GM12878 (cell line): ENCODE results near the gene NOC2L. TPM values are rescaled to one million over a fixed set of nuclear protein-coding genes. Genes with fewer than 3 reads are reported as not detected.
A peak's percentile ranks its signal among the peaks of the same experiment; 100 is the strongest.

Experiments
- ATAC-seq: fragments of 200-7000 bp; cut with Tn5 transposase; 3 replicates; pipeline ENCODE4 v1.9.1; 2020; ENCODE audit warnings: mild to moderate bottlenecking, moderate library complexity
- BruUV-seq: library from RNA; stranded (reverse); fragments of 400-500 nt; replicated peaks from 2 replicates; lab custom pipeline; 2021; lab: Mats Ljungman, UMichigan
- CTCF ChIA-PET: fragments of 300-600 bp; sonication (Branson Sonifier 250); formaldehyde crosslinking; extraction: SDS; loops from one replicate; lab custom pipeline; 2021; ENCODE audit warnings: inconsistent platforms; lab: Yijun Ruan, JAX
- POLR2A ChIA-PET: fragments of 350-600 bp; formaldehyde crosslinking; extraction: SDS; loops from one replicate; lab custom pipeline; 2021; ENCODE audit warnings: inconsistent platforms; lab: Charles Lee
- RAD21 ChIA-PET: fragments of 300-600 bp; sonication (Branson Sonifier 250); formaldehyde crosslinking; loops from one replicate; lab custom pipeline; 2023; ENCODE audit warnings: antibody characterized with exemption; ENCODE audit not compliant: unreplicated experiment; lab: Charles Lee
- SMC1A ChIA-PET: fragments of 300-600 bp; sonication (Branson Sonifier 250); formaldehyde crosslinking; loops from one replicate; lab custom pipeline; 2023; ENCODE audit not compliant: unreplicated experiment, uncharacterized antibody; lab: Charles Lee
- DNase-seq: peaks from one replicate; pipeline ENCODE4 v3.0.0-alpha.2; 2011; ENCODE audit warnings: low read depth, low spot score
- FAIRE-seq: peaks from 3 replicates; lab custom pipeline; 2011; peaks lifted over from hg19 to GRCh38; lab: Jason Lieb, UNC
- H2AFZ ChIP-seq: 2 replicates; pipeline ENCODE4 v1.6.0; 2011; ENCODE audit warnings: low read depth, low read length, control low read depth; ENCODE audit not compliant: control insufficient read depth
- H3K27ac ChIP-seq: 2 replicates; pipeline ENCODE4 v1.5.1; 2011; ENCODE audit warnings: control low read depth; ENCODE audit not compliant: control insufficient read depth, insufficient read depth
- H3K27me3 ChIP-seq, 2 experiments: replicated peaks in 1 of 2; 2 replicates each; pipeline versions ENCODE4 v1.6.0 to v1.6.1; 2011; ENCODE audit warnings: low read length in 1 of 2; ENCODE audit not compliant: control insufficient read depth in 2 of 2, insufficient read depth in 2 of 2
- H3K36me3 ChIP-seq, 2 experiments: 2 replicates each; pipeline ENCODE4 v1.5.1; 2011; ENCODE audit warnings: low read length in 1 of 2; ENCODE audit not compliant: control insufficient read depth in 2 of 2, insufficient read depth in 2 of 2
- H3K4me1 ChIP-seq: 2 replicates; pipeline ENCODE4 v1.6.1; 2011; ENCODE audit warnings: mild to moderate bottlenecking, low read length, moderate library complexity, mixed read lengths; ENCODE audit not compliant: control insufficient read depth, insufficient read depth
- H3K4me2 ChIP-seq: 2 replicates; pipeline ENCODE4 v1.6.0; 2011; ENCODE audit warnings: control low read depth; ENCODE audit not compliant: control insufficient read depth, insufficient read depth
- H3K4me3 ChIP-seq: fragments of 200-600 bp; sonication (generic); 2 replicates; pipeline ENCODE4 v1.5.1; 2016
- H3K79me2 ChIP-seq: 2 replicates; pipeline ENCODE4 v1.6.0; 2011; ENCODE audit warnings: low read length; ENCODE audit not compliant: control insufficient read depth, insufficient read depth
- H3K9ac ChIP-seq: 2 replicates; pipeline ENCODE4 v1.8.0; 2011; ENCODE audit warnings: low read length, control low read depth, mixed read lengths; ENCODE audit not compliant: control insufficient read depth, insufficient read depth
- H3K9me3 ChIP-seq: replicated peaks from 3 replicates; pipeline ENCODE4 v1.5.1; 2011; ENCODE audit warnings: mild to moderate bottlenecking, low read length; ENCODE audit not compliant: control insufficient read depth, insufficient read depth
- H4K20me1 ChIP-seq: 2 replicates; pipeline ENCODE4 v1.6.0; 2011; ENCODE audit not compliant: control insufficient read depth, insufficient read depth
- ASH2L ChIP-seq: fragments of 300-600, 200-600 bp; sonication (generic); IDR thresholded peaks from 2 replicates; pipeline ENCODE4 v1.6.1; 2017; ENCODE audit warnings: low read depth, mild to moderate bottlenecking, borderline replicate concordance
- EED ChIP-seq: sonication (generic); IDR thresholded peaks from 2 replicates; pipeline ENCODE4 v1.6.1; 2016; ENCODE audit warnings: antibody characterized with exemption, low read depth
- ETV6 ChIP-seq, 2 experiments: fragments of 450-650 bp in 1 of 2; IDR thresholded peaks in 1 of 2; conservative IDR thresholded peaks in 1 of 2; 2 replicates each; pipeline ENCODE4 v1.6.1; 2014; ENCODE audit warnings: antibody characterized with exemption in 1 of 2, borderline replicate concordance in 1 of 2, low read depth in 1 of 2, mild to moderate bottlenecking in 1 of 2, moderate library complexity in 1 of 2
- LARP7 ChIP-seq: fragments of 450-650 bp; IDR thresholded peaks from 2 replicates; pipeline ENCODE4 v1.6.1; 2017; ENCODE audit warnings: mild to moderate bottlenecking
- MTA2 ChIP-seq: fragments of 450-650 bp; IDR thresholded peaks from 2 replicates; pipeline ENCODE4 v1.6.1; 2016; ENCODE audit warnings: low read depth, mild to moderate bottlenecking, moderate library complexity
- MYB ChIP-seq: fragments of 150-350 bp; IDR thresholded peaks from 2 replicates; pipeline ENCODE4 v1.6.1; 2014; ENCODE audit warnings: mild to moderate bottlenecking, low read depth, low read length, borderline replicate concordance
- POLR2A ChIP-seq: IDR thresholded peaks from 2 replicates; pipeline ENCODE4 v1.6.1; 2011; ENCODE audit warnings: low read depth, mild to moderate bottlenecking, low read length
- TAF1 ChIP-seq: IDR thresholded peaks from 2 replicates; pipeline ENCODE4 v1.6.1; 2011; ENCODE audit warnings: mild to moderate bottlenecking, low read depth, low read length, borderline replicate concordance
- TARDBP ChIP-seq: IDR thresholded peaks from 2 replicates; pipeline ENCODE4 v1.6.1; 2016; ENCODE audit warnings: borderline replicate concordance
- TCF3 ChIP-seq: IDR thresholded peaks from 2 replicates; pipeline ENCODE4 v1.6.1; 2012; ENCODE audit warnings: low read depth, mild to moderate bottlenecking, low read length, borderline replicate concordance; ENCODE audit not compliant: insufficient read depth
- ZNF622 ChIP-seq: fragments of 450-650 bp; IDR thresholded peaks from 2 replicates; pipeline ENCODE4 v1.6.1; 2017; ENCODE audit warnings: mild to moderate bottlenecking, inconsistent platforms
- WGBS: methylation state at CpG from one replicate; pipeline ENCODE4 v1.1.6; 2016; ENCODE audit warnings: low lambda C conversion rate; ENCODE audit not compliant: insufficient replicate concordance, insufficient coverage; ENCODE audit errors: missing lambda C conversion rate; 5-methylcytosine and 5-hydroxymethylcytosine counted together
- in situ Hi-C: fragments of 300-500 bp; cut with MboI; formaldehyde crosslinking; loops from 9 replicates; pipeline ENCODE4 v1.14.3; 2018; ENCODE audit warnings: mixed read lengths
- intact Hi-C: fragments of 100-400 bp; cut with micrococcal nuclease; formaldehyde crosslinking; loops from one replicate; pipeline ENCODE4 v1.14.2; 2022; ENCODE audit not compliant: unreplicated experiment
- polyA plus RNA-seq, 11 experiments: library from polyadenylated mRNA; depleted of rRNA in 4 of 11; unstranded in 6 of 11; stranded (reverse) in 5 of 11; fragments of >200 nt; fragmentation: Nextera tagmentation in 4 of 11; fragmentation: Illumina TruSeq in 1 of 11; extraction: Ambion mirVana in 4 of 11; extraction: Trizol in 1 of 11; gene quantifications; 1 replicate in 1 of 11; 2 replicates in 10 of 11; pipeline versions ENCODE4 v1.2.1 to v1.2.3, GENCODE V29; 2011 to 2016; ENCODE audit warnings: inconsistent platforms in 2 of 11, missing spikeins in 2 of 11, low read depth in 1 of 11
- total RNA-seq, 4 experiments: library from RNA; depleted of rRNA in 3 of 4; stranded (reverse); fragments of >200 nt in 3 of 4; fragmentation: Illumina TruSeq in 1 of 4; extraction: Trizol in 1 of 4; gene quantifications; 2 replicates each; pipeline versions ENCODE4 v1.2.1 to v1.2.3, GENCODE V29; 2013 to 2021
- TF ChIP-seq, protein P1 (sequence below): fragments of 450-650 bp; formaldehyde crosslinking; IDR thresholded peaks from 2 replicates; pipeline ENCODE4 v1.4.0; 2022; ENCODE audit warnings: mild to moderate bottlenecking, moderate library complexity

NOC2L gene
- total and polyA plus RNA-seq, 10 of the 15 experiments (the other 5 are each of a cell fraction or from before 2014, with no cell fraction given): 1.3 to 171 (median 64.3) TPM

DNA sequence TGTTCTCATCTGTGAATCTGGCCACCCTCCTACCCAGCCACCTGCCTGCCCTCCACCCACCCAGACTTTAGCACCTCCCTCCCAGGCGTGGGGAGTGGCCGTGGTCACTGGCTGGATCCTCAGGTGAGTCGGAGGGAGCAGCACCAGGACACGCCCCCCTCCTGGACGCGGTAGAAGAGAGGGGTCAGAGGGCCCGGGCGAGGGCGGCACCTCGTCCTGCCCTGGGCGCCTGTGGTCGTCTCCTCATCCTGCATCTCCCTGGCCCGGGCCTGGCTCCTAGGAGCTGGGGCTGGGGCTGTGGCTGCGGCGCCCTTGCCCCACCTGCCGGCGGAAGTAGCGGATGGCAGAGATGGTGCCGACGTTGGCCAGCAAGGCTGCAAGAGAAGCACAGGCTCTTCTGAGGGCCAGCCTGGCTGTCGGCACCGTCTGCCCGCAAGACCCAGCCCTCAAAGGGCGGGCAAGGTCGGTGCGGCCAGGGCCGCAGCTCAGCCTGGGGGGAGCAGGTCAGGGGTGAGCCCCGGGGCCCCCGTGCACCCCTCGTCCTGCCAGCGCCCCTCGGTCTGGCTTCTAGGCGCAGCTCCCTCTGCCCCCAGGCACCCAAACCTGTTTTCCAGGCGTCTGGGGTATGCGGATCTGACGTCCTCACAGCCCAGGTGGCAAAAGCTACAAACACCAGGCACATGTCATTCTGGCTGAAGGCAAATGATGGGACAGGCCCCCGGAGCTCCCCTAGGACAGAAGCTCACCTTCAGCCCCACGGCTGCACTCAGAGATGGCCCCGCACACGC is 17.0 kb upstream of the NOC2L start (continued):
- peak; percentile 54; the same call in 1 of the 2 replicates for TF ChIP-seq LARP7
- no peak for TF ChIP-seq TARDBP
- TF ChIP-seq, all 136 proteins: peak for 6

DNA sequence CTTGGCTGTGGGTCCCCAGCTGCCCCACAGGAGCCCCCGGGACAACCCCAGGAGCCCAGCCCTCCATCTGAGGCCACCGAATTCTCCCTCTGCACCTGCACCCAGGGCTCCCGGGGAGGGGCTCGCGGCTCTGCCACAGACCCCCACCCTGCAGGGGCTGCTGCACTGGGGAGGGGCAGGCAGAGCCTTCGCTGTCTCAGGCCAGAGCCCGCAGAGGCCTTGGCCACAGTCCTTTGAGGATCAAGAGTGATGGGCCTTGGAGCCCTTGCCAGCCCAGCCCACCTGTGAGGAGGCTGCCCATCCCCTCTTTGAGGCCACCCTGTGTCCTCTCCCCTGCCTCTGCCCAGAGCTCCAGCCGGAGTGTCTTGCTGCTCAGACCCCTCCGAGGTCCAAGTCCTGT is 16.3 kb upstream of the NOC2L start:
- CTCF ChIA-PET: interaction anchor here (1.4 kb wide), 1 partner anchor 69 kb away, joined by 5 read pairs; no protein-coding TSS in a partner anchor
- no peak for DNase-seq
- 45% methylated on average over 9 of the region's 9 CpGs for WGBS
- BruUV-seq: no TSS peak
- no peak overlapping the region for H3K9ac ChIP-seq
- no peaks in the 10 kb centered on the region for H3K79me2 ChIP-seq
- H3K27me3 ChIP-seq: no peaks in the 10 kb centered on the region
- RAD21 ChIA-PET: interaction anchor here (0.6 kb wide), 1 partner anchor 88 kb away, joined by 3 read pairs; no protein-coding TSS in a partner anchor
- H4K20me1 ChIP-seq: no peaks in the 10 kb centered on the region
- H3K27ac ChIP-seq: no peak overlapping the region
- no peak overlapping the region for H2AFZ ChIP-seq
- POLR2A ChIA-PET: no interaction called here
- no peak overlapping the region for H3K4me2 ChIP-seq
- in situ Hi-C loops: no loop called here
- no peaks in the 10 kb centered on the region for H3K36me3 ChIP-seq
- TF ChIP-seq, protein P1, sequence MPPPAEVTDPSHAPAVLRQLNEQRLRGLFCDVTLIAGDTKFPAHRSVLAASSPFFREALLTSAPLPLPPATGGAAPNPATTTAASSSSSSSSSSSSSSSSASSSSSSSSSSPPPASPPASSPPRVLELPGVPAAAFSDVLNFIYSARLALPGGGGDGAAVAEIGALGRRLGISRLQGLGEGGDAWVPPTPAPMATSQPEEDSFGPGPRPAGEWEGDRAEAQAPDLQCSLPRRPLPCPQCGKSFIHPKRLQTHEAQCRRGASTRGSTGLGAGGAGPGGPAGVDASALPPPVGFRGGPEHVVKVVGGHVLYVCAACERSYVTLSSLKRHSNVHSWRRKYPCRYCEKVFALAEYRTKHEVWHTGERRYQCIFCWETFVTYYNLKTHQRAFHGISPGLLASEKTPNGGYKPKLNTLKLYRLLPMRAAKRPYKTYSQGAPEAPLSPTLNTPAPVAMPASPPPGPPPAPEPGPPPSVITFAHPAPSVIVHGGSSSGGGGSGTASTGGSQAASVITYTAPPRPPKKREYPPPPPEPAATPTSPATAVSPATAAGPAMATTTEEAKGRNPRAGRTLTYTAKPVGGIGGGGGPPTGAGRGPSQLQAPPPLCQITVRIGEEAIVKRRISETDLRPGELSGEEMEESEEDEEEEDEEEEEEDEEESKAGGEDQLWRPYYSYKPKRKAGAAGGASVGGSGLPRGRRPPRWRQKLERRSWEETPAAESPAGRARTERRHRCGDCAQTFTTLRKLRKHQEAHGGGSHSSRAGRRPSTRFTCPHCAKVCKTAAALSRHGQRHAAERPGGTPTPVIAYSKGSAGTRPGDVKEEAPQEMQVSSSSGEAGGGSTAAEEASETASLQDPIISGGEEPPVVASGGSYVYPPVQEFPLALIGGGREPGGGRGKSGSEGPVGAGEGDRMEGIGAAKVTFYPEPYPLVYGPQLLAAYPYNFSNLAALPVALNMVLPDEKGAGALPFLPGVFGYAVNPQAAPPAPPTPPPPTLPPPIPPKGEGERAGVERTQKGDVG: no peak
- TF ChIP-seq ZNF622 (no peak), MYB (no peak), ASH2L (no peak), TCF3 (no peak), ETV6 (conservative IDR thresholded peaks at IDR 0.05 in 1 of 2, IDR thresholded peaks at IDR 0.05 in 1 of 2; ENCODE audit: borderline replicate concordance in 1 of 2, low read depth in 1 of 2) (no peak), POLR2A (no peak), MTA2 (no peak), TAF1 (no peak), EED (no peak)
- TF ChIP-seq, all 136 proteins: peak for 0
- Histone ChIP-seq H3K9me3 (no peaks in the 10 kb centered on the region; the same call in 2 of the 3 replicates), H3K4me3 (no peak overlapping the region), H3K4me1 (no peaks in the 10 kb centered on the region)
- intact Hi-C loops: no loop called here
- FAIRE-seq (no peak), ATAC-seq (no peak)
- SMC1A ChIA-PET: interaction anchor here (1.4 kb wide), 1 partner anchor 69 kb away, joined by 3 read pairs; no protein-coding TSS in a partner anchor
